Neural progenitor cell (in vitro differentiated cells): Measurements from ENCODE around the gene OLR1.

Experiments used
- EZH2 ChIP-seq: fragments of 200-600 bp; sonication (generic); IDR thresholded peaks from 2 replicates; pipeline ENCODE4 v1.6.1; 2017; ENCODE audit warnings: antibody characterized with exemption, mild to moderate bottlenecking, moderate library complexity
- EZH2phosphoT487 ChIP-seq: fragments of 200-600 bp; sonication (generic); IDR thresholded peaks from 2 replicates; pipeline ENCODE4 v1.6.1; 2017; ENCODE audit warnings: antibody characterized with exemption
- TF ChIP-seq, protein P1 (sequence below): fragments of 200-600 bp; sonication (generic); IDR thresholded peaks from 2 replicates; pipeline ENCODE4 v1.5.1; 2017; ENCODE audit warnings: antibody characterized with exemption, mild to moderate bottlenecking

- TF ChIP-seq, protein P1, sequence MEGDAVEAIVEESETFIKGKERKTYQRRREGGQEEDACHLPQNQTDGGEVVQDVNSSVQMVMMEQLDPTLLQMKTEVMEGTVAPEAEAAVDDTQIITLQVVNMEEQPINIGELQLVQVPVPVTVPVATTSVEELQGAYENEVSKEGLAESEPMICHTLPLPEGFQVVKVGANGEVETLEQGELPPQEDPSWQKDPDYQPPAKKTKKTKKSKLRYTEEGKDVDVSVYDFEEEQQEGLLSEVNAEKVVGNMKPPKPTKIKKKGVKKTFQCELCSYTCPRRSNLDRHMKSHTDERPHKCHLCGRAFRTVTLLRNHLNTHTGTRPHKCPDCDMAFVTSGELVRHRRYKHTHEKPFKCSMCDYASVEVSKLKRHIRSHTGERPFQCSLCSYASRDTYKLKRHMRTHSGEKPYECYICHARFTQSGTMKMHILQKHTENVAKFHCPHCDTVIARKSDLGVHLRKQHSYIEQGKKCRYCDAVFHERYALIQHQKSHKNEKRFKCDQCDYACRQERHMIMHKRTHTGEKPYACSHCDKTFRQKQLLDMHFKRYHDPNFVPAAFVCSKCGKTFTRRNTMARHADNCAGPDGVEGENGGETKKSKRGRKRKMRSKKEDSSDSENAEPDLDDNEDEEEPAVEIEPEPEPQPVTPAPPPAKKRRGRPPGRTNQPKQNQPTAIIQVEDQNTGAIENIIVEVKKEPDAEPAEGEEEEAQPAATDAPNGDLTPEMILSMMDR, result no peak
- TF ChIP-seq EZH2phosphoT487, result no peak
- no peak for TF ChIP-seq EZH2
Measured at GRCh38 chr12:10171973-10172728, at the start of gene OLR1.
